IPS-18a (cell line): ENCODE measurements around the gene MXD4.

Source experiments
- H3K27ac ChIP-seq: one replicate; pipeline ENCODE4 v1.5.1; 2013; ENCODE audit warnings: low read length
- H3K27me3 ChIP-seq: one replicate; pipeline ENCODE4 v1.6.1; 2013; ENCODE audit warnings: mild to moderate bottlenecking, low read length; ENCODE audit not compliant: control insufficient read depth, insufficient read depth
- H3K36me3 ChIP-seq: one replicate; pipeline ENCODE4 v1.6.1; 2013; ENCODE audit warnings: low read depth, low read length; ENCODE audit not compliant: control insufficient read depth
- H3K4me1 ChIP-seq: one replicate; pipeline ENCODE4 v1.6.1; 2013; ENCODE audit warnings: low read depth, low read length; ENCODE audit not compliant: control insufficient read depth
- H3K4me3 ChIP-seq: one replicate; pipeline ENCODE4 v1.5.1; 2013; ENCODE audit warnings: low read length
- H3K9ac ChIP-seq: one replicate; pipeline ENCODE4 v1.6.1; 2013; ENCODE audit warnings: mild to moderate bottlenecking, low read length, moderate library complexity
- H3K9me3 ChIP-seq: one replicate; pipeline ENCODE4 v1.6.1; 2013; ENCODE audit warnings: low read depth, low read length; ENCODE audit not compliant: control insufficient read depth

Gene MXD4

DNA sequence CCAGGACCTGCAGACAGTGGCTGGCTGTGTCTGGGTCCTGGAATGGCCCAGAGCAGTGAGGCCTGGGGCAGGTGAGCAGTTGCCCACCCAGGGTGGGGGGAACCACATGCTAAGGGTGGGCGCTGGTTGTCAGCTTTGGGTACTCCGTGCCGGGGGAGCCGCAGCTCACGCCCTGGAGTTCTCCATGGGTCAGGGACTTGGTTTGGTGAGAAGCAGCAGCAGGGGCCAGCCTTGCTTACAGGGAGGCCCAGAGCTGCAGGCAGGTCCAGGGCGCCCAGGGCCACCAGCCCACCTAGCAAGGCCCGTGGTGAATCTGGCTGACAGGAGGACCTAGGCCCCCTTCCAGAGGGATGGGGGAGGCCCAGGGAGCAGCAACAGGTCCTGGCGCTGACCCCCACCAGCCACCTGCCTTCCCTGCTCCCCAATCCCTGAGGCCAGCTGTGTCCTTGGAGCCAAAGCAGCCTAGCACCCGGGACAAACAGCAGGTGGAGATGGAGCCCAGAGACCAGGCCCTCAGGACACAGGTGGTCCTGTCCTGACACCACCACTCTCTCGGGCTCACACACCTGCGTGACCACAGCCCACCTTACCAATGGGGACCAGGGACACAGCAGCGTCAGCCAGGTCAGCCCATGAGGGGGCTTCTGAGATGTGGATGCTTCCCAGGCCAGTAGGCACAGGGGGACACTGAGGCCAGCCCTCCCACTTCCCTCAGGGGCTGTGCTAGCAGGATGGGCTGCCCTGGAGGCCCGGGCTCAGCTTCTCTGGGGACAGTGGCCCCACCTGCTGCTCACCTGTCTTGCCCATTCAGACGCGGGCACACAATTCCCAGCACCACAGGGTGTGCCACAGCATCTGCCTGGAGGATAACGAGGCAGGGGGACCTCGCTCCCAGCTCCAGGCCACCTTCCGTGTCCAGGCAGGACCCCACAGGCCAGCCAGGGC lies 3.5 kb downstream of the MXD4 start:
- no peak overlapping the region for H3K9ac ChIP-seq
- no peaks in the 10 kb centered on the region for H3K36me3 ChIP-seq
- H3K27ac ChIP-seq, result no peak overlapping the region
- H3K4me3 ChIP-seq, result no peak overlapping the region
- H3K9me3 ChIP-seq, result no peaks in the 10 kb centered on the region
- no peaks in the 10 kb centered on the region for H3K27me3 ChIP-seq
- H3K4me1 ChIP-seq, result no peaks in the 10 kb centered on the region

GRCh38 chr4:2257361-2258081 lies 4.4 kb downstream of the MXD4 start:
- Histone ChIP-seq H3K4me1 (no peaks in the 10 kb centered on the region), H3K9me3 (no peaks in the 10 kb centered on the region), H3K36me3 (no peaks in the 10 kb centered on the region), H3K27ac (no peak overlapping the region), H3K27me3 (no peaks in the 10 kb centered on the region), H3K9ac (no peak overlapping the region), H3K4me3 (no peak overlapping the region)

DNA sequence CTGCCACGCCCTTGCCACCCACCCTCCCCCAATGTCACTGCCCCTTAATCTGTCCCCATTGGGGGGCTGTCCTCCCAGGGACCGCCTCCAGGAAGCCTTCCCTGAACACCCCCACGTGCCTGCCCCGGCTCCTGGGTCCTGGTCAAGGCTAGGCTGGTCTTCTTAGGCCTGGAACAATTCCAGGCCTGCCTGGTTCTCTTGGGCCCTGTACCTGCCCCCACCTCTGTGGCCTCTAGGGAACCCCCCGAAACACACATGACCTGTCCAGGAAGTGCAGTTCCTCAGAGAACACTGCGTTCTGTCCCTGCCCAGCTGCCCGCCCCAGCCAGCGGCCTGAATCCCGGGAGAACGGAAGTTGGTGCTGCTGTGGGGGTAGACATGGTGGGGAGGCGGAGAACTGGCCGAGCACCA lies 5.1 kb downstream of the MXD4 start:
- Histone ChIP-seq H3K9me3 (no peaks in the 10 kb centered on the region), H3K4me1 (no peaks in the 10 kb centered on the region), H3K9ac (no peak overlapping the region), H3K4me3 (no peak overlapping the region), H3K27ac (no peak overlapping the region), H3K36me3 (no peaks in the 10 kb centered on the region), H3K27me3 (no peaks in the 10 kb centered on the region)

DNA sequence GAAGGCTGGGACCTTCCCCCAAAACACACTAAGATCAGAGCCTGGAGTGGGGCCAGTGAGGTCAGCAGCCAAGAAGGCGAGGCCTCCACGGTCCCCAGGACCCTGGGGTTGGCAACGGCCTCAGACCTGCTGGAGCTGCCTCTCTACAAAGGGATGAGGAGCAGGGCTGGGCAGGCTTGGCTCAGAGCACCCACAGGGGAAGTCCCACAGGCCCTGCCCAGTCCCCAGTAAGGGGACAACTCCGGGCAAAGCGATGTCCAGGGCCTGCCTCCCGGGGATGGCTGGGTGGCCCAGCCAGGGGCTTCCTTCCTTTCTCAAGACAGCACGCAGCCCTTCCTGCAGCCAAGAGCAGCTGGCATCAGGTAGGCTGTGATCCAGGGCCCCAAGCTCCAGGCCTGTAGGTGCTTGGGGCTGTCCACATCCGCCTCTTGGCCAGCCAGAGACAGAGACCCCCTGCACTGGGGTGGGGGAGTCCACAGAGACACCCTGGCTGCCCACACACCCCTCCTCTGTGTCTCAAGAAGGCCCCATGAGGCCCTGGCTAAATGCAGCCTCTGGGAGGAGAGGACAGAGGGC lies 5.7 kb downstream of the MXD4 start:
- no peak overlapping the region for H3K27ac ChIP-seq

DNA sequence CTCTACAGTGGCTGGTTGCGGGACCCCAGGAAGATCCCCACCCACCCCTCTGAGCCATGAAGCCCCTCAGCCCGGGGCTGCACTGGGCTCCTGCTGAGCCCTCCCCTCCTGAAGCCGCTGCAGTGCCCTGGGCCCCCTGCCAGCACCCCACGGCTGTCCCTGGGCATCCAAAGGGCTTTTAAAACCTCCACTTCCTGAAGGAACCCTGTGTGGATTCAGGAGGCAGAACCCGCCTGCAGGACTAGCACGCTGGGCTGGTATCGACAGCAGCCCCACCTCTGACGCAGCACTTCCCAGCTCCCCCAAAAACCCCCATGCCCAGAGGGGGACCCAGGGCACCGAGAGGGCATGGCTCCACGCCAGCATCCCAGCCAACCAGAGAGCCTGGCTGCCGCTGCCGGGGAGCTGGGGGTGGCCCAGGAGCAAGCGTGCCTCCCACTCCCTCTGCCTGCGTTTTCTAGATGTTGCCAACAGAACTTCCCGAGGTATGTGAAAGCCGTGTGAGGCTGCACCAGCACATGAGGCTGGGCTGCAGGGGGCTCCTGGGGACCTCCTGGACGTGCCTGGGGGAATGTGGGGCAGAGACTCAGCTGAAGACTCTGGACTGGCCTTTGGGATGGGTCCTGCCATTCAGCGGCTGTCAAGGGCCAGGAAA lies 6.3 kb downstream of the MXD4 start:
- Histone ChIP-seq H3K9ac (no peak overlapping the region), H3K4me3 (no peak overlapping the region), H3K4me1 (no peaks in the 10 kb centered on the region), H3K36me3 (no peaks in the 10 kb centered on the region), H3K27ac (no peak overlapping the region), H3K27me3 (no peaks in the 10 kb centered on the region), H3K9me3 (no peaks in the 10 kb centered on the region)

More for the DNA sequence above, 5.7 kb downstream of the MXD4 start:
- Histone ChIP-seq H3K27me3 (no peaks in the 10 kb centered on the region), H3K9me3 (no peaks in the 10 kb centered on the region), H3K4me1 (no peaks in the 10 kb centered on the region), H3K4me3 (no peak overlapping the region), H3K36me3 (no peaks in the 10 kb centered on the region), H3K9ac (no peak overlapping the region)

- no peaks in the 10 kb centered on the region for H3K9me3 ChIP-seq
- no peaks in the 10 kb centered on the region for H3K27me3 ChIP-seq
- H3K4me1 ChIP-seq, result no peaks in the 10 kb centered on the region
- H3K36me3 ChIP-seq, result no peaks in the 10 kb centered on the region
- H3K27ac ChIP-seq, result no peak overlapping the region
- H3K9ac ChIP-seq, result no peak overlapping the region
- H3K4me3 ChIP-seq, result no peak overlapping the region
Measured at GRCh38 chr4:2254665-2255500, 7.0 kb downstream of the MXD4 start.

DNA sequence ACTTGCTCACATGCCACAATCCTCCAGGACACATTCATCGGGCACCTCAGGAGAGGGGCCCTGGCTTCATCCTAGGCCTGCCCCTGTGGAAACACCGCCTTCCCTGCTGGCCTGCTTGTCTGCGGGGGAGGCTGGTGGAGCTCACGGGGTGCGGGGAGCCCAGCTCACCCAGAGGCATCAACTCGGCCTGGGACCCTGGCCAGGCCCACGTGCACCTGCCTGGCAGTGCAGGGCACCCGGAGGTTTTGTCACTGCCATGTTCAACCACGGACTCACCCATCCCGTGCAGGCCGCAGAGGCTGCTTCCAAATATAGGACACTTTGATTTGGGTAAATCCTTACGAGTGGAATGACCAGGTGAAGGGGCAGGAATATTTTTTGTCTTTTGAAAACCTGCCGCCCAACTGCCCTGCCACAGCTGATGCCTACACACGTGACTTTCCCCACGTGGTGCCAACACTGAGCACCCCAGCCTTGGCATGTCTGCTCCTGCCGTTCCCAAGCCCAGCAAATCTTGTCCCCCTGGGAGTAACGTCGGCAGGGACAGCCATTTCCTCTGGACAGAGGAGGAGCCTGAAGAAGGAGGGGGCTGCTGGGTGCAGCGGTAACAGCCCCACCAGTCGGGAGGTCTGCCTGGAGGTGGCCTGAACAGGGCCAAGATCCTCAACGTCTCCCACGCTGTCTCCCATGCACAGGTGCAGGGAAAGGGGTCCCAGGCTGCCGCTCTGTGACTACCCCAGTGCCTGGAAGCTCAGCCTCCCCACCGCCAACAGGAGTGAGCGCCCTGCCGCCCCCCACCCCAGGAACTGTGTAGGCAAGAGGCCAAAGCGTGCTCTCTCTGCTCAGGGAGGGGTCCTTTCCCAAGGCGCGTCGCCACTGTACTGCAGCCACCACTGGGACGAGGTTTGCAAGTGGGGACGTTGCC lies 8.5 kb downstream of the MXD4 start:
- H3K36me3 ChIP-seq, result no peaks in the 10 kb centered on the region
- no peaks in the 10 kb centered on the region for H3K4me1 ChIP-seq
- no peak overlapping the region for H3K9ac ChIP-seq
- H3K27me3 ChIP-seq, result no peaks in the 10 kb centered on the region
- no peak overlapping the region for H3K27ac ChIP-seq
- no peaks in the 10 kb centered on the region for H3K9me3 ChIP-seq
- H3K4me3 ChIP-seq, result no peak overlapping the region

DNA sequence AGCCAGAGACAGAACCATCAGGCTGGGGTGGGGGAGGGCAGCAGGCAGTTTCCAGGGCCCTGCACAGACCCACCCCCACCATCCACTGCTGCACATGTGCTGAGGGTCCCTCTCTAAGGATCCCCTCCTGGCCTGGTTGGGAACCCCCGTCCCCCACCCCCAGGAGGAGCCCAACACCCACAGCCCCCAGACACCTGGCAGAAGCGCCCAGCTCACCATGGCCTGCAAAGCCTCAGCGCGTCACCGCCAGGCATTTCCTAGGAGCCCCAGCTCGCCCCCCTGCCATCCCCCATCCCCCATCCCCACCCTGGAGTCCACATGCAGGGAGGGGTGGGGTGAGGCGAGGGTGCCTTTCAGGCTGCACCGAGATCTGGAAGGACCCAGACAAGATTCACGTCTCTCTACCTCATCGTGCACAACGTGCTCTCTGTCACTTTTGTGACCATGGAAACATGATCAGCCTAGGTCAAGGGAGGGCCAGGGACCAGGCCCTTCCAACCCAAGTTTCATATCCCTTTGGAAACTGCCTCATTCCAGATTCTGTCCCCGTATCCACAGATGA lies 9.3 kb downstream of the MXD4 start:
- Histone ChIP-seq H3K4me1 (no peaks in the 10 kb centered on the region), H3K27ac (no peak overlapping the region), H3K36me3 (no peaks in the 10 kb centered on the region)

DNA sequence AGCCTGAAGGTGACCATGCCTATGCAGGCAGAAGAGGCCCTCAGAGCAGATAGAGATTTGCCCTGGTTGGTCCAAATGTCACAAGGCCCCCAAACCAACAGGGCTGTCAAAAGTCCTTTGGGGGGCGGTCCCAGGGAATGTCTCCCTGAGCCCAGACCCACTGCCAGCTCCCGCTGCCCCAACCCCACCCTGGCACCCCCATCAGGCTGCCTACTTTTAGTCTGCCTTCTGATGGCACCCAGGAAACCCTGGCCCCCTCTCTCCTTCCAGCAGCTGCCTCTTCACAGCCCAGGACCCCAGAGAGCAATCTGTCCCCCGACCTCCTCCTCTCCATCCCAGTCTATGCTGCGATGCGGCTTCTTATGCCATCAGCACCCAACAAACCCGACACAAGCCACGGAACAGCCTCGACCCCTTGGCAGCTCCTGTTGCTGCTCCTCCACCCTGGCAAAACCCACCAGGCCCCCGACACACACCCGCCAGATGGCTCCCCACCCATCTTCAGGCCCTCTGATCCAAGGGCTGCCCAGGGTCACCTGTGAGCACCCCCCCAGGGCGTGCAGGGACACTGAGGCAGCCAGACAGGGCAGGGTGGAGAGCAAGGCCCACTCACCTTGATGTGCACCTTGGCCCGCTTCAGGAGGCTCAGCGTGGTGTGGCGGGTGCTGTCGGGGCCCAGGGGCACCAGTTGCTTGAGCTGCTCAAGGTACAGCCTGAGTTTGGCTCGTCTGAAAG lies 9.9 kb downstream of the MXD4 start:
- Histone ChIP-seq H3K27me3 (no peaks in the 10 kb centered on the region), H3K9me3 (no peaks in the 10 kb centered on the region)

More for the DNA sequence above, 9.3 kb downstream of the MXD4 start:
- Histone ChIP-seq H3K9ac (no peak overlapping the region), H3K27me3 (no peaks in the 10 kb centered on the region), H3K4me3 (no peak overlapping the region), H3K9me3 (no peaks in the 10 kb centered on the region)

More for the DNA sequence above, 9.9 kb downstream of the MXD4 start:
- no peak overlapping the region for H3K9ac ChIP-seq
- no peak overlapping the region for H3K27ac ChIP-seq
- no peak overlapping the region for H3K4me3 ChIP-seq
- no peaks in the 10 kb centered on the region for H3K4me1 ChIP-seq
- H3K36me3 ChIP-seq, result no peaks in the 10 kb centered on the region
